ENCODE results near the gene PEX12.
"Not testable (repeated sequence)": the region's sequence is repeated elsewhere in the genome, so short reads cannot be mapped to it uniquely, and the experiment has no call there.

PEX12 gene

DNA sequence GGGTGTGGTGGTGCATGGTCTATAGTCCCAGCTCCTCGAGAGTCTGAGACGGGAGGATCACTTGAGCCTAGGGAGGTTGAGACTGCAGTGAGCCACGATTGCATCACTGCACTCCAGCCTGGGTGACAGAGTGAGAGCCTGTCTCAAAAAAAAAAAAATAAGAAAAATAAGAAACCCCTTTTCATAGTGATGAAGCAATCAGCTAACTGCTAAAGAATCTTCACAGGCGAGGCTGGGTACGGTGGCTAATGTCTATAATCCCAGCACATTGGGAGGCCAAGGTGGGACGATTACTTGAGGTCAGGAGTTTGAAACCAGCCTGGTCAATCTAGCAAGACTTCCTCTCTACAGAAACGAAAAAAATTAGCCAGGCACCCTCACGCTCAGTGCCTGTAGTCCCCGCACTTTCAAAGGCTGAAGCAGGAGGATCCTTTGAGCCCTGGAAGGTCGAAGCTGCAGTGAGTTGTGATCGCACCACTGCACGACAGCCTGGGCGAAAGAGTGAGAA, 41.7 kb downstream of the PEX12 start:
- no peak for DNase-seq (ENCODE audit: low spot score)

DNA sequence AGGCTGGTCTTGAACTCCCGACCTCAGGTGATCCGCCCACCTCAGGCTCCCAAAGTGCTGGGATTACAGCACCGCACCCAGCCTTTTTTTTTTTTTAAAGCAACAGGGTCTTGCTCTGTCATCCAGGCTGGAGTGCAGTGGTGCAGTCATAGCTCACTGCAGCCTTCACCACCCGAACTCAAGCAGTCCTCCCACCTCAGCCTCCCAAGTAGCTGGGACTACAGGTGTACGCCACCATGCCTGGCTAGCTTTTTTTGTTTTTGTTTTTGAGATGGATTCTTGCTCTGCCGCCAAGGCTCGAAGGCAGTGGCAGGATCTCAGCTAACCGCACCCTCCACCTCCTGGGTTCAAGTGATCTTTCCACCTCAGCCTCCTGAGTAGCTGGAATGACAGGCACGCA, 43.0 kb downstream of the PEX12 start:
- DNase-seq (ENCODE audit: low spot score) = not testable (repeated sequence)

DNA sequence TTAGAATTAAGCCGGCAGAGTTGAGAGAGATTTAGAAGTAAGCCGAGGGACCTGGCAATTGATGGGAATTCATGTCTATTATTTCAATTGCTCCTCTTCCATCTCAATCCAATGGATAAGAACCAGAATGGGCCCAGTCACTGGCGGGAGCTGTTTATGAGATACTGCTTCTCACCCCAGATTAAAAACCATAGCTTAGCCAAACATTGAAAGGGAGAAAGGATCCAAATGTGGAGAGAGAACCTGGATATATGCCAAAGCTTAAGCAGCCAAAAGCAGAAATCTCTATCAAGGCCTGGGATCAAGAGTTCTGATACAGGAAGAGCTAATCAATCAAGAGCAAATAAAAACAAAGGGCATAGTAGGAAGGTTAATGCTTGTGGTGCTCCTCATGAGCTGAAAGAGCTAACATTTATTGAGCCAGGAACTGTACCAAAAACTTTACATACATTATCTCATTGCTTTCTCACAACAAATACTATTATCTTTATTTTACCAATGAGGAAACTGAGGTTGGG, 43.7 kb downstream of the PEX12 start:
- no peak for DNase-seq (ENCODE audit: low spot score)

DNA sequence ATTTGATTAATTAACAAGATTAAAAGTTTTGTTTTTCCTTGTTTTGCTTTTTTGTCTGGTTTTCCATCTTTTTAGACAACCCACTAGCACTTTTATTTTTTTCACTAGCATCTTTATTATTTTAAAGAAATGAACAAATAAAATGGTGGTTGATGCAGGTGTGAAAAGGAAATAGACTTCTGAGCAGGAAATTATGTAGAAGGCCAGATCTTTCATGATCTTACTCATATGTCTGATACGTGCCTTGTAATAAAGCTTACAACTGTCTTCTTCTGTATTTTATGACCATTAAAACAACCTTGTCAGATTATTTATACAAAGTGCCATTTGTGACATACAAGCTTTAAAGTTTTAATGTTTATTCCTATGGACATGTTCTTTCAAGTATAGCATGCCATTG, 47.2 kb downstream of the PEX12 start:
- no peak for DNase-seq (ENCODE audit: low spot score)

DNA sequence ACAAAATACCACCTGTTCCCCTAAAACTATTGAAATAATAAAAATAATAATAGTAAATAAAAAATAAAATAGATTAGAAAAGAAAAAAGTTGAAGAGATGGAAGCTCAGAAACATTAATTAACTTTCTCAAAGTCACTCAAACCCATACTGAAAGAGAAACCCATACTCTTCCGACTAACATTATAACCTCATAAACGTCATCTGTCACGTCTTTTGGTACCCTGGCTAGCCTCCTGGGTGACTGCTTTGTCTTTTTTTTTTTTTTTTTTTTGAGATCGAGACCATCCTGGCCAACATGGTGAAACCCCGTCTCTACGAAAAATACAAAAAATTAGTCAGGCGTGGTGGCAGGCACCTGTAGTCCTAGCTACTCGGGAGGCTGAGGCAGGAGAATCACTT, 48.5 kb downstream of the PEX12 start:
- no peak for DNase-seq (ENCODE audit: low spot score)

DNA sequence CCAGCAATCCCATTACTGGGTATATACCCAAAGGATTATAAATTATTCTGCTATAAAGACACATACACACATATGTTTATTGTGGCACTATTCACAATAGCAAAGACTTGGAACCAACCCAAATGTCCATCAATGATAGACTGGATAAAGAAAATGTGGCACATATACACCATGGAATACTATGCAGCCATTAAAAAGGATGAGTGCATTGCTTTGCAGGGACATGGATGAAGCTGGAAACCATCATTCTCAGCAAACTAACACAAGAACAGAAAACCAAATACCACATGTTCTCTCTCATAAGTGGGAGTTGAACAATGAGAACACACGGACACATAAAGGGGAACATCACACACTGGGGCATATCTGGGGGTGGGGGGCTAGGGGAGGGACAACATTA, 49.0 kb downstream of the PEX12 start:
- DNase-seq (ENCODE audit: low spot score) = not testable (repeated sequence)

Measured in left forelimb (tissue), 1 donor.